LNCaP clone FGC (cell line): ENCODE measurements around the gene SARDH.

Source experiments
- DNase-seq: peaks from one replicate; pipeline ENCODE4 v3.0.0-alpha.2; 2011; ENCODE audit warnings: low read depth
- H3K4me3 ChIP-seq: 2 replicates; pipeline ENCODE4 v1.5.1; 2011; ENCODE audit warnings: mild to moderate bottlenecking, low read depth, low read length, control low read depth
- TF ChIP-seq, protein P1 (sequence below): IDR thresholded peaks from 2 replicates; pipeline ENCODE4 v1.5.1; 2012; ENCODE audit warnings: mild to moderate bottlenecking; ENCODE audit not compliant: control insufficient read depth, insufficient read depth; ENCODE audit errors: extremely low read depth

Gene SARDH

DNA sequence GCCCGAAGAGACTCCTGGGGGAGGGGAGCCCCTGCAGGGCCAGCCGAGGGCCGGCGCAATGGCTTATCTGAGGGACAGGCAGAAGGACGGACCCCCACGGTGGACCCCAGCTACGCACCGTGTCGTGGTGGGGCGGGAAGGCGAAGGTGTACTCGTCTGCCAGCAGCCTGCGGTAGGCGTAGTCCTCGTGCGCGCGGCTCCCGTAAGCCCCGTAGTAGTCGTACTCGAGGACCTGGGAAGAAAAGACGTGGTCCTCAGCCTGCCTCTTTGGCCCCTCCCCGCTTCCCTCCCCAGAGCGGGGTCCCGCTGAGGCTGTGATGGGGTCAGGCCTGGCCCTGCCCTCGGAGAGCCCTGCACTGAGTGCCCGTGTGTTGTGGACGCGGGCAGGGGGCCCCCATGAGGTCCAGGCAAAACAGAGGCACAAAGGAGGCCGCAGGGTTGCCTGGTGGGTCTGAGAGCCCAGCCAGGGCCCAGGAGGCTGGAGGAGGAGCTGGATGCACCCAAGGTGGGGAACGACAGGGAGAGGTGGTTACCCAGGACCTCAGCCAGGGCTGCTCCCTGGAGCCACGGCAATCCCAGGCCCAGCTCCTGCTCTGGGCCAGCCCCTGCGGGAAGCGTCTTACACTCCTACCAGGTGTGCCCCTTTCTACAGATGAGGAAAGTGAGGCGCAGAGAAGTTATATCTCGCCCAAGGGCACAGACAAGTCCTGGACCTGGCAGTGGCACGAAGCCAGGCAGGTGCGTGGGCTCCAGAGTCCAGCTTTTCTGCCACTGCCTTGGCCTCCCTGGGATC lies 35.2 kb downstream of the SARDH start:
- DNase-seq, result no peak
- H3K4me3 ChIP-seq, result no peak overlapping the region
- TF ChIP-seq, protein P1, sequence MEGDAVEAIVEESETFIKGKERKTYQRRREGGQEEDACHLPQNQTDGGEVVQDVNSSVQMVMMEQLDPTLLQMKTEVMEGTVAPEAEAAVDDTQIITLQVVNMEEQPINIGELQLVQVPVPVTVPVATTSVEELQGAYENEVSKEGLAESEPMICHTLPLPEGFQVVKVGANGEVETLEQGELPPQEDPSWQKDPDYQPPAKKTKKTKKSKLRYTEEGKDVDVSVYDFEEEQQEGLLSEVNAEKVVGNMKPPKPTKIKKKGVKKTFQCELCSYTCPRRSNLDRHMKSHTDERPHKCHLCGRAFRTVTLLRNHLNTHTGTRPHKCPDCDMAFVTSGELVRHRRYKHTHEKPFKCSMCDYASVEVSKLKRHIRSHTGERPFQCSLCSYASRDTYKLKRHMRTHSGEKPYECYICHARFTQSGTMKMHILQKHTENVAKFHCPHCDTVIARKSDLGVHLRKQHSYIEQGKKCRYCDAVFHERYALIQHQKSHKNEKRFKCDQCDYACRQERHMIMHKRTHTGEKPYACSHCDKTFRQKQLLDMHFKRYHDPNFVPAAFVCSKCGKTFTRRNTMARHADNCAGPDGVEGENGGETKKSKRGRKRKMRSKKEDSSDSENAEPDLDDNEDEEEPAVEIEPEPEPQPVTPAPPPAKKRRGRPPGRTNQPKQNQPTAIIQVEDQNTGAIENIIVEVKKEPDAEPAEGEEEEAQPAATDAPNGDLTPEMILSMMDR, result no peak

DNA sequence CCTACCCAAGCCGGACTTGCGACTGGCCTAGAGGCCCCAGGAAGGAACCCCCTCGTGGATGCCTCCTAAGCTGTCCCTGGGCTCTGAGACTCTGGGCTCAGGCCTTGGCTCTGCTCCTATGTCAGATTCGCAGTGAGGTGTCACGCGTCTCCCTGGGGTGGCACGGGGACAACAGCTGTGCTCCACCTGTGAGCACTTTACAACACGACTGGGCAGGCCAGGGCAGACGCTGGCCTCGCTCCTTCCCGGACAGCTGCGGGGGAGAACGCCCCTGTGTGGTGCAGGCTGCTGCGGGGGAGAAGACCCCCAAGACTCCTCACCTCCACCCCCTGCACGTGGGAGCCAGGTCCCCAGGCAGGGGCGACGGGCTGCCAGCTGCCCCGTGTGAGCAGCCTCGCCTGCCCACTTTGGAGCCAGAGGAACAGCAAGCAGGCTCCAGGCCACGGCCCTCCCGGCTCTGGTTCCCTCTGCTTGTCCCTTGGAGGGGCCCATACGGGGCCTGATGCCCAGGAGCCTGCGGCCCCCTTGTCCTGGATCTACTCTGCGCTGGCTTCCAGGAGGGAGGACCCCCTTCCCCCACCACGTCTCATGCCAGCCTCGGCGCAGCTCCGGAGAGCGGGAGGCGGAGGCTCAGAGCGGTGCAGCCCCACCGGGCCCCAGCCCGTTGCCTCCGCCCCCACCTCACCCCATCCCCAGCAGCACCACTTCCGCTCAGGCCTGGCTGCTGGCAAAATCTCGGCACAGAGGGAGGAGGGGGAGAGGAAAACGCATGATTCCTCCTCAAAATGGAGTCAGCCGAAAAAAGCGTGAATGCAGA lies 36.0 kb downstream of the SARDH start:
- H3K4me3 ChIP-seq, result no peak overlapping the region
- DNase-seq, result no peak

DNA sequence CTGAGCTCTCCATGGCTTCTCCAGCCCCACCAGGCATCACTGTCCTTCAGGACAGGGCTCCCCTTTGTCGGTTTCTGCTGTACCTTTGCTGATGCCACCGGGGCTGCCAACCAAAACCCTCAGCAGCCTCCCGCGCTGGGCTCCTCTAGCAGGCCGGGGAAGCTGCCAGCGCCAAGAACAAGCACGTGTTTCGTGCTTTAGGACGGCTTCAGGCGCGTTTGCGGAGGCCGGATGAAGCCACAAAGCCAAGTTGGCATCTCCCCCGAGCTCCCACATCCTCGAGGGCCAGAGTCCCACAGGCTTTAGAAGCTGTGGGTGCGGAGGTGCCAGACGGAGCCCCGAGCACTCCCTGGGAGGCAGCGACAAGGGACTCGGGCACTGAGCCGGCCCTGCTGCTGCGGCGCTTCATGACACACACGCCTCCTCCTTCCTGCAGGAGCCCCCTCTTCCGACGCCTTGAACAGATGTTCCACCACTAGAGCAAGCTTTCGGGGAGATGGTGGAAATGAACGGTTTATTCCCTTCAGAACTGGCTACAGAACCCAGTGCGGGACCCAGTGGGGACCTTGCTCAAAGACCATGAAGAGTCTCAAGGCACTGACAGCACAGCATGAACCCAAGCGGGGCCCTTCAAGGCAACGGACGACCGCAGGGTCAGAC lies 36.7 kb downstream of the SARDH start:
- no peak for DNase-seq
- no peak overlapping the region for H3K4me3 ChIP-seq
- TF ChIP-seq, protein P1, result no peak

More for the DNA sequence above, 36.0 kb downstream of the SARDH start:
- TF ChIP-seq, protein P1, result no peak

DNA sequence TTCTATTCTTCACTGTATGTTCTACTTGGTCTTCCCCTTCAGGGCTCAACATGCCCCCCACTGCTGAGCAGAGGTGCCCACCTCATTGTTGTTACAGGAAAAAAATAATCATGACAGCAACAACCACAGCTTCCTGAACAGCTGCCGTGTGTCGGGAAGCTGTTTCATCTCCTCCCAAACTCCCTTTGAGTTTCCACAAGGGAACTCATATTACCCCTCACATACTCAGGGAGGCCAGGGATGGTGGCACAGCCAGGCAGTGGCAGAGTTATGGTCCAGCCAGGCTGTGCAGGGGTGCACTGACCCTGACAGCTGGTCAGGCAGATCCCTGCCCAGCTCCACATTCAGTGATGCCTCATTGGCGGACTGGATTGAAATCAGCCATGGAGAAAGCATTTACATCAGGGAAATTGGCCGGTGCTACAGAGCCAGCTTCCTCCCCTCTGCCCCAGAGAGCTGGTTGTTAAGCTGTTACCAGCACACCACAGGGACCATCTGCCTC lies 37.3 kb downstream of the SARDH start:
- TF ChIP-seq, protein P1, result no peak
- DNase-seq, result no peak
- no peak overlapping the region for H3K4me3 ChIP-seq

DNA sequence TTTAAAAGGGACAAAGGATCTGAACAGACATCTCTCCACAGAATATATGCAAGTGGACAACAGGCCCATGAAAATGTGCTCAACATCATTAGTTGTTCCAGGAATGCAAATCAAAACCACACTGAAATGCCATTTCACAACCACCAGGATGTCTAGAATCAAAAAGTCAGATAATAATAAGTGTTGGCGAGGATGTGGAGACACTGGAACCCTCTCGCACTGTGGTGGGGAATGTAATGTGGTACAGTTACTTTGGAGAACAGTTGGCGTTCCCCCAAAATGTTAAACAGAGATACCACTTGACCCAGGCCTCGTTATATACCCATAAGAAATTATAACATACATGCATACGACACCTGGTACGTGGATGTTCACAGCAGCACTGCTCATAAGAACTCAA lies 38.6 kb downstream of the SARDH start:
- no peak for DNase-seq
- H3K4me3 ChIP-seq, result no peak overlapping the region
- TF ChIP-seq, protein P1, result no peak

DNA sequence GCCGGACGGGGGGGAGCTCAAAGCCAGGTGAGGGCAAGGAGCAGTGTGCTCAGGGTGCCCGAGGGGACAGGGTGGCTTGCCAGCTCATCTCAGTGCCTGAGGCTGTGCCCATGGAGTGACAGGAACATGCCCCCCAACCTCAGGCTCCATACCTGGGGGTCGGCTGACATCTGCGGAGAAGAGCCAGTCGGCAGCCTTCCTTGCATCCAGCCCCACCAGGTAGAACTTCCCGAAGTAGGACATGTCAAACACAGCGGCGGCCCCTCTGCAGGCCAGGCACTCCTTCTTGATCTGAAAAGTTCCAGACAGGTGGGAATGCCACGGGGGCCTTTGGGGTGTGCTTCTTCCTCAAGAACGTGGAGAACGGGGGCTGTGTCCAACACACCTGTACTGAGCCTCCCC lies 42.1 kb downstream of the SARDH start:
- no peak overlapping the region for H3K4me3 ChIP-seq
- DNase-seq, result no peak
- TF ChIP-seq, protein P1, result no peak
